Neural crest cell (in vitro differentiated cells): ENCODE results near the gene MSL1. TPM values are rescaled to one million over a fixed set of nuclear protein-coding genes. Genes with fewer than 3 reads are reported as not detected.

ENCODE experiments used
- DNase-seq: peaks from one replicate; pipeline ENCODE4 v3.0.0; 2021; ENCODE audit warnings: low read depth, mixed read lengths, low spot score
- H3K27ac Mint-ChIP-seq: one replicate; pipeline ENCODE4 v1.8.0; 2021; ENCODE audit warnings: mild to moderate bottlenecking, mixed read lengths; ENCODE audit not compliant: unreplicated experiment
- H3K27me3 Mint-ChIP-seq: 2 replicates; pipeline ENCODE4 v1.8.0; 2021; ENCODE audit warnings: low read depth, mild to moderate bottlenecking, mixed read lengths
- H3K36me3 Mint-ChIP-seq: 2 replicates; pipeline ENCODE4 v1.8.0; 2021; ENCODE audit warnings: low read depth, mild to moderate bottlenecking, mixed read lengths
- H3K4me1 Mint-ChIP-seq: 2 replicates; pipeline ENCODE4 v1.8.0; 2021; ENCODE audit warnings: mixed read lengths
- H3K4me3 Mint-ChIP-seq: one replicate; pipeline ENCODE4 v1.8.0; 2021; ENCODE audit warnings: mild to moderate bottlenecking, mixed read lengths
- H3K9me3 Mint-ChIP-seq: 2 replicates; pipeline ENCODE4 v1.8.0; 2021; ENCODE audit warnings: mixed read lengths
- total RNA-seq: library from RNA; stranded (reverse); gene quantifications from 2 replicates; pipeline ENCODE4 v1.2.1, GENCODE V29; 2021
- TF ChIP-seq, protein P1 (sequence below): fragments of 200-600 bp; sonication (generic); conservative IDR thresholded peaks from 2 replicates; pipeline ENCODE4 v1.5.0; 2021; ENCODE audit warnings: antibody characterized with exemption, mild to moderate bottlenecking

Gene MSL1
- total RNA-seq, 1 donor from 2014 or later = 147 TPM

DNA sequence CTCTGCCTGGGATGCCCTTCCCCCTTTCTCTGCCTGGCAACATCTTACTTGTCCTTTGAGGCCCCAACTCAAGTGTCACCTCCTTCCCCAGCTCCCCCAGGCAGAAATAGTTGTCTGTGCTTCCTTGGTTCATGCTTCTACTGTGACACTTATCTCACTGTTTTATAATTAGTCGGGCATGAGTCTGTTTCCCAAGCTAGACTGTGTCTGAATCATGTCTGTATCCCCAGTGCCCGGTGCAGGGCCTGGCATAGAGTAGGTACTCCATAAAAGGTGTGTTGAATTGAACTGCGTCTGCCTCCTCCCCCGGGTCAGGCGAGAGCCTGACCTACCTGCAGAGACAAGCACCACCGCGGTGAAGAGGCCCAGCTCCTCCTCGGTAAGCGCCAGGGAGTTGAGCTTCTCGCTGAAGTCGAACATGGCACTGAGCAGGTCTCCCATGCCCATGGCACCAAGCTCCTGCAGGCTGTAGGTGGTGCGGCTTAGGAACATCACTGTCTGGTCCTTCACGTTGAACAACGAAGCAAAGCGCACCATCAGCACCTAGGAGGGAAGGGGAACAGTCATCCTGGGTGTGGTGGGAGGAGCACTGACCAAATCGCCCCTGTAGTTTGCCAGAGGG, 28.1 kb upstream of the MSL1 start:
- Mint-ChIP-seq H3K27me3 (peaks cover 2% of the 10 kb centered on the region), H3K4me3 (no peak overlapping the region), H3K9me3 (no peaks in the 10 kb centered on the region), H3K36me3 (peaks cover 2% of the 10 kb centered on the region), H3K4me1 (peaks cover 4% of the 10 kb centered on the region), H3K27ac (peak overlapping the region; percentile 71)
- no peak for DNase-seq
- TF ChIP-seq, protein P1, sequence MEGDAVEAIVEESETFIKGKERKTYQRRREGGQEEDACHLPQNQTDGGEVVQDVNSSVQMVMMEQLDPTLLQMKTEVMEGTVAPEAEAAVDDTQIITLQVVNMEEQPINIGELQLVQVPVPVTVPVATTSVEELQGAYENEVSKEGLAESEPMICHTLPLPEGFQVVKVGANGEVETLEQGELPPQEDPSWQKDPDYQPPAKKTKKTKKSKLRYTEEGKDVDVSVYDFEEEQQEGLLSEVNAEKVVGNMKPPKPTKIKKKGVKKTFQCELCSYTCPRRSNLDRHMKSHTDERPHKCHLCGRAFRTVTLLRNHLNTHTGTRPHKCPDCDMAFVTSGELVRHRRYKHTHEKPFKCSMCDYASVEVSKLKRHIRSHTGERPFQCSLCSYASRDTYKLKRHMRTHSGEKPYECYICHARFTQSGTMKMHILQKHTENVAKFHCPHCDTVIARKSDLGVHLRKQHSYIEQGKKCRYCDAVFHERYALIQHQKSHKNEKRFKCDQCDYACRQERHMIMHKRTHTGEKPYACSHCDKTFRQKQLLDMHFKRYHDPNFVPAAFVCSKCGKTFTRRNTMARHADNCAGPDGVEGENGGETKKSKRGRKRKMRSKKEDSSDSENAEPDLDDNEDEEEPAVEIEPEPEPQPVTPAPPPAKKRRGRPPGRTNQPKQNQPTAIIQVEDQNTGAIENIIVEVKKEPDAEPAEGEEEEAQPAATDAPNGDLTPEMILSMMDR = no peak

DNA sequence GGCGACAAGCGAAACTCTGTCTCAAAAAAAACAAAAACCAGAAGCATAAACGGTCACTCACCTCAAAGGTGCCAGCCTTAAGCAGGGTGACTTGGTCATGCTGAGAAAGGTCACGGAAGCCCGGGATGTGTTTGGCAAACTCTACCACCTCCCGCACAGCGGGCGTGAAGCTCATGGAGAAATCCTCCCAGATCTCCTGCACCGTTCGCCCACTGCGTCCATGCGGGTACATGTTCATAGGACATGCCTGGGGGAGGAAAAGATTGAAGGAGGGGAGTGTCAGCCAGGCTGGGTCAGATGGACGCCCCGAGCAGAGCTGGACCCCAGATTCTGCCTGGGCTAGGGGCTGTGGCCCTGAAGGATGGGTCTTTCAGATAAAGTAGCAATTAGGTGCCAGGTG, 26.9 kb upstream of the MSL1 start:
- TF ChIP-seq, protein P1 = no peak
- Mint-ChIP-seq H3K9me3 (no peaks in the 10 kb centered on the region), H3K27me3 (peaks cover 6% of the 10 kb centered on the region), H3K27ac (no peak overlapping the region), H3K36me3 (peaks cover 2% of the 10 kb centered on the region), H3K4me1 (peaks cover 14% of the 10 kb centered on the region), H3K4me3 (peak overlapping the region; percentile 38)
- no peak for DNase-seq

- peaks cover 11% of the 10 kb centered on the region for H3K27me3 Mint-ChIP-seq
- DNase-seq = no peak
- peaks cover 2% of the 10 kb centered on the region for H3K36me3 Mint-ChIP-seq
- H3K9me3 Mint-ChIP-seq = no peaks in the 10 kb centered on the region
- H3K4me3 Mint-ChIP-seq = no peak overlapping the region
- peaks cover 20% of the 10 kb centered on the region for H3K4me1 Mint-ChIP-seq
- H3K27ac Mint-ChIP-seq = no peak overlapping the region
- TF ChIP-seq, protein P1 = no peak
Observed at GRCh38 chr17:40095351-40095943, 26.3 kb upstream of the MSL1 start.

- H3K27me3 Mint-ChIP-seq = peaks cover 15% of the 10 kb centered on the region
- TF ChIP-seq, protein P1 = no peak
- no peak overlapping the region for H3K27ac Mint-ChIP-seq
- peaks cover 2% of the 10 kb centered on the region for H3K36me3 Mint-ChIP-seq
- no peak for DNase-seq
- H3K4me3 Mint-ChIP-seq = peak overlapping the region; percentile 32
- no peaks in the 10 kb centered on the region for H3K9me3 Mint-ChIP-seq
- peaks cover 27% of the 10 kb centered on the region for H3K4me1 Mint-ChIP-seq
Observed at GRCh38 chr17:40095944-40096791, 25.6 kb upstream of the MSL1 start.

DNA sequence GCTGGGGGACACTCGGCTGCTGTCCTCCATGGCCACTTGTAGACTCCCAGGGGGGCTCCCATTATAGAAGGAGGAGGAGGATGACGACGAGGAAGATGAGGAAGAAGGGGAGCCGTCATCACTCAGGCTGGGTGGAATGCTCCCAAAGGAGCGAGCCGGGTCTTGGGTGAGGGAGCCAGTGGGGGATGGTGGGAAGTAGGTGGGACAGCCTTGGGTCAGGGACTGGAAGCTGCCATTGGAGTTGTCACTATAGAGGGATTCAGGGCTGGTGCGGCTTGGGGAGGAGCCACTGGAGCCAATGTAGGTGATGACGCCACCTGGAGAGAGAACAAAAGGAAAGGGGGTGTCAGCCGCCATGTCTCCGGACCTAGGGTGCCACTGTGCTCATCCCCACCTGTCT, 24.7 kb upstream of the MSL1 start:
- TF ChIP-seq, protein P1 = no peak
- Mint-ChIP-seq H3K27me3 (peaks cover 17% of the 10 kb centered on the region), H3K4me1 (peaks cover 34% of the 10 kb centered on the region), H3K9me3 (no peaks in the 10 kb centered on the region), H3K27ac (no peak overlapping the region), H3K36me3 (peaks cover 2% of the 10 kb centered on the region), H3K4me3 (no peak overlapping the region)
- no peak for DNase-seq
